ENCODE measurements around the gene P2RY6. TPM values are rescaled to one million over a fixed set of nuclear protein-coding genes. Genes with fewer than 3 reads are reported as not detected.

The P2RY6 gene
- total RNA-seq, 2 donors from 2014 or later: 0.31 to 0.37 TPM

DNA sequence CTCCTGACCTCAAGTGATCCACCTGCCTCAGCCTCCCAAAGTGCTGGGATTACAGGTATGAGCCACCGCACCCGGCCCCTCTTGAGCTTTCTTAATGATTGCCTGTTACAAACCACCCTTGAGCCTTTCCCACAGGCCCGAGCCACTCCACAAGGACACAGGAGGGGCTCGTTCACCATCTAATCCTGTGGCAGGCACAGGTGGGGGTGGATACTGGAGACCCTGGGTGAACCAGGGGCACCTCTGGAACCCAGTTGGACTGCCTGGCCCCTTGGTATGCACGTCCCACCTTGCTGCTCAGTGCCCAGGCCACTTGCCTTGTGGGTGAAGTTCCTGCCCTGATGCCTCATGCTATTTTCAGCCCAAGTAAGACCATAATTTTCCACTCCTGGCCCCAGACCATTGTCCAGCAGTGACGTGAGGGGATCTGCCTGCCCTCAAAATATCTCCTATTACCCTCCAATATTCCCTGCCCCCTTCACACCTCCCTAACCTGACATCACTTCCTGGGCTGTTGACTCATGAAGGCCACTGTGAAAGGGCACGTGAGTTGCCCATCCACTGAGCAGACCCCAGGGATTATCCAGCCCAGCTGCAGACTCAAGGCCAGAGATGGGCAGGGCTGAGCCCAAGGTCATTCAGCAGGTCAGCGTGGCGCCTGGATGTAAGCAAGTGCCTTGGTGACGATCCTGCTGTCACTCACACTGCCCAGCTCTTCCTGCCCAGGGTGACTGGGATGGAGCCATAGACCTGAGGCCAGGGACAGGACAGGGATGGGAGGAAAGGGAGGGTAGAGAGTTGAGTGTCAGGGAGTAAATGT lies 34.5 kb upstream of the P2RY6 start:
- Mint-ChIP-seq H3K4me3 (no peak overlapping the region), H3K27me3 (ENCODE audit: insufficient read depth) (peaks cover 3% of the 10 kb centered on the region), H3K27ac (no peak overlapping the region), H3K4me1 (peaks cover under 1% of the 10 kb centered on the region), H3K36me3 (ENCODE audit: low read depth) (no peaks in the 10 kb centered on the region), H3K9me3 (no peaks in the 10 kb centered on the region)
- 72 to 80% methylated on average over 2 to 10 of the region's 10 CpGs for WGBS, 2 experiments (ENCODE audit: insufficient coverage in 1 of 2, insufficient read length in 1 of 2)
- no peak overlapping the region for H3K9ac ChIP-seq (ENCODE audit: extremely low read depth, low read length, poor library complexity, severe bottlenecking)
- no peaks in the 10 kb centered on the region for H3K36me3 ChIP-seq (ENCODE audit: control insufficient read depth, insufficient read depth, low read length)
- no peaks in the 10 kb centered on the region for H3K9me3 ChIP-seq (ENCODE audit: control insufficient read depth, low read length)
- TF ChIP-seq, protein P1, sequence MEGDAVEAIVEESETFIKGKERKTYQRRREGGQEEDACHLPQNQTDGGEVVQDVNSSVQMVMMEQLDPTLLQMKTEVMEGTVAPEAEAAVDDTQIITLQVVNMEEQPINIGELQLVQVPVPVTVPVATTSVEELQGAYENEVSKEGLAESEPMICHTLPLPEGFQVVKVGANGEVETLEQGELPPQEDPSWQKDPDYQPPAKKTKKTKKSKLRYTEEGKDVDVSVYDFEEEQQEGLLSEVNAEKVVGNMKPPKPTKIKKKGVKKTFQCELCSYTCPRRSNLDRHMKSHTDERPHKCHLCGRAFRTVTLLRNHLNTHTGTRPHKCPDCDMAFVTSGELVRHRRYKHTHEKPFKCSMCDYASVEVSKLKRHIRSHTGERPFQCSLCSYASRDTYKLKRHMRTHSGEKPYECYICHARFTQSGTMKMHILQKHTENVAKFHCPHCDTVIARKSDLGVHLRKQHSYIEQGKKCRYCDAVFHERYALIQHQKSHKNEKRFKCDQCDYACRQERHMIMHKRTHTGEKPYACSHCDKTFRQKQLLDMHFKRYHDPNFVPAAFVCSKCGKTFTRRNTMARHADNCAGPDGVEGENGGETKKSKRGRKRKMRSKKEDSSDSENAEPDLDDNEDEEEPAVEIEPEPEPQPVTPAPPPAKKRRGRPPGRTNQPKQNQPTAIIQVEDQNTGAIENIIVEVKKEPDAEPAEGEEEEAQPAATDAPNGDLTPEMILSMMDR (conservative IDR thresholded peaks at IDR 0.05): no peak
- no peak overlapping the region for H3K27ac ChIP-seq (ENCODE audit: low read depth, low read length)
- no peaks in the 10 kb centered on the region for H3K27me3 ChIP-seq (ENCODE audit: control insufficient read depth, insufficient read depth, low read length, poor library complexity, severe bottlenecking)
- no peaks in the 10 kb centered on the region for H3K4me1 ChIP-seq (ENCODE audit: control insufficient read depth, insufficient read depth, low read length)
- DNase-seq: peak; percentile 50
- H3K4me3 ChIP-seq (ENCODE audit: low read length): no peak overlapping the region

DNA sequence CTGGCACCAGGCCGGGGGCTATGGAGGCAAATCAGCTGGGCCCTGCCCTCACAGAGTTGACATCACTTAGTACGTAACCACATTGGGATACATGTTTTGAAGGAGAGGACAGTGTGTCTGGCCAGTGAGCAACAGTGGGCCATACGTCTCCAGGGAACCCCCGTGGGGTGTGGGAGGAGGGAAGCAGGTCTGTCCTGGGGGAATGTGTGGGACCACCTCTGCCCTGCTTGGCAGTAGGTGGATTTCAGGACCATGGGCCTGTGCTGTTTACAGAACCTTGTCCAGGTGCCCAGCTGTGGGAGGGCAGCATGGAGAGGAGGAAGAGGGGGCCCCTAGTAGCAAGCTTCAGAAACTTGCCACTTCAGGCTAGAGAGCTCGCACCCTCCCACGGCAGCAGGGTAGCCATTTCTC lies 33.0 kb upstream of the P2RY6 start:
- H3K9me3 ChIP-seq (ENCODE audit: control insufficient read depth, low read length): no peaks in the 10 kb centered on the region
- no peaks in the 10 kb centered on the region for H3K36me3 ChIP-seq (ENCODE audit: control insufficient read depth, insufficient read depth, low read length)
- H3K27ac ChIP-seq (ENCODE audit: low read depth, low read length): no peak overlapping the region
- H3K4me3 ChIP-seq (ENCODE audit: low read length): no peak overlapping the region
- peak; percentile 31 for DNase-seq
- TF ChIP-seq, protein P1 (conservative IDR thresholded peaks at IDR 0.05): no peak
- Mint-ChIP-seq H3K4me1 (peaks cover 3% of the 10 kb centered on the region), H3K36me3 (ENCODE audit: low read depth) (no peaks in the 10 kb centered on the region), H3K9me3 (no peaks in the 10 kb centered on the region), H3K27me3 (ENCODE audit: insufficient read depth) (peaks cover 3% of the 10 kb centered on the region), H3K27ac (peak overlapping the region; percentile 35), H3K4me3 (no peak overlapping the region)
- 97 to 100% methylated on average over 4 to 6 of the region's 6 CpGs for WGBS, 2 experiments (ENCODE audit: insufficient coverage in 1 of 2, insufficient read length in 1 of 2)
- no peak overlapping the region for H3K9ac ChIP-seq (ENCODE audit: extremely low read depth, low read length, poor library complexity, severe bottlenecking)
- H3K27me3 ChIP-seq (ENCODE audit: control insufficient read depth, insufficient read depth, low read length, poor library complexity, severe bottlenecking): no peaks in the 10 kb centered on the region
- no peaks in the 10 kb centered on the region for H3K4me1 ChIP-seq (ENCODE audit: control insufficient read depth, insufficient read depth, low read length)

DNA sequence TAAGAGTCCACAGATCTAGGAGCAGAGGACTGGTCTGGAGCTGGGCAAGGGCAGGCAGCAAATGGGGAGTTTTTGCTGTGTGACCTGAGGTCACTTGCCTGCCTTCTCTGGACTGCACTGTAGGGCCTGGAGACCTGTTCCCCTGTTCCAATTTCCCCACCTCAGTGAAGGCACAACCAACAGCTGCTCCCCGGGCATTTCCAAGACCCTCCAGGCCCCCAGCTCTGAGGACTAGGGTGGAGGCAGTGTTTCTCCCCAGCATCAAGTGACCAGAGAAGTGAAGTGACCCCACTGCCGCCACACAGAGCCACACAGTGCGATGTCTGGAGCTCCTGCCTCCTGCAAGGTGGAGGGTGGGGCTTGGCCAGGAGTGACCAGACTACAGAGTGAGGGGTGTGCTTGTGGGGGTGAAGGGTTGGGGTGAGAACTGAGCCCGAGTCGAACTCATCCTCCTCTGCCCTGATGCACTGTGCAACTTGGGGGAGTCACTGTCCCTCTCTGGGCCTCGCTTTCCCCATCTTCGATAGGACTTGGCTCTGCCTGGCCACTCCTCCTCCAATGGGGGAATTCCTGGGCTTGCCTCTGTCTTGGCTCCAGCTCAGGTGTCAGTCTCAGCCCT lies 32.5 kb upstream of the P2RY6 start:
- no peaks in the 10 kb centered on the region for H3K36me3 ChIP-seq (ENCODE audit: control insufficient read depth, insufficient read depth, low read length)
- H3K27ac Mint-ChIP-seq: no peak overlapping the region
- H3K4me3 ChIP-seq (ENCODE audit: low read length): no peak overlapping the region
- no peaks in the 10 kb centered on the region for H3K27me3 ChIP-seq (ENCODE audit: control insufficient read depth, insufficient read depth, low read length, poor library complexity, severe bottlenecking)
- H3K9ac ChIP-seq (ENCODE audit: extremely low read depth, low read length, poor library complexity, severe bottlenecking): no peak overlapping the region
- H3K27ac ChIP-seq (ENCODE audit: low read depth, low read length): no peak overlapping the region
- no peaks in the 10 kb centered on the region for H3K9me3 ChIP-seq (ENCODE audit: control insufficient read depth, low read length)
- H3K4me3 Mint-ChIP-seq: no peak overlapping the region
- no peaks in the 10 kb centered on the region for H3K4me1 ChIP-seq (ENCODE audit: control insufficient read depth, insufficient read depth, low read length)
- no peaks in the 10 kb centered on the region for H3K9me3 Mint-ChIP-seq
- H3K36me3 Mint-ChIP-seq (ENCODE audit: low read depth): no peaks in the 10 kb centered on the region
- H3K27me3 Mint-ChIP-seq (ENCODE audit: insufficient read depth): peaks cover 3% of the 10 kb centered on the region
- peaks cover 5% of the 10 kb centered on the region for H3K4me1 Mint-ChIP-seq
- DNase-seq: no peak
- 80 to 85% methylated on average over 6 to 7 of the region's 7 CpGs for WGBS, 2 experiments (ENCODE audit: insufficient coverage in 1 of 2, insufficient read length in 1 of 2)
- TF ChIP-seq, protein P1 (conservative IDR thresholded peaks at IDR 0.05): no peak
